Esophagus muscularis mucosa (tissue), 3 donors: Measurements from ENCODE around the gene DAD1.

ENCODE experiments used
- CTCF ChIP-seq, 3 experiments: fragments of 200-600 bp in 2 of 3; fragments of 450-650 bp in 1 of 3; sonication (generic) in 2 of 3; IDR thresholded peaks; one replicate each; pipeline ENCODE4 v1.5.1; 2017 to 2019; ENCODE audit warnings: antibody characterized with exemption in 3 of 3, mild to moderate bottlenecking in 2 of 3, moderate library complexity in 1 of 3
- EP300 ChIP-seq: sonication (generic); formaldehyde crosslinking; IDR thresholded peaks from one replicate; pipeline ENCODE4 v1.6.1; 2017; ENCODE audit warnings: antibody characterized with exemption

GRCh38 chr14:22626590-22626989, 37.6 kb upstream of the DAD1 start:
- no peak for TF ChIP-seq CTCF (IDR thresholded peaks at IDR 0.05)
- TF ChIP-seq EP300, result no peak
